Caco-2 (cell line): ENCODE measurements around the gene TMEM8B. TPM values are rescaled to one million over a fixed set of nuclear protein-coding genes. Genes with fewer than 3 reads are reported as not detected.

Experiments used
- BruUV-seq: library from RNA; stranded (reverse); fragments of 400-500 nt; replicated peaks from 2 replicates; lab custom pipeline; 2021; lab: Mats Ljungman, UMichigan
- CTCF ChIA-PET: fragments of 300-600 bp; sonication (Branson Sonifier 250); formaldehyde crosslinking; loops from one replicate; lab custom pipeline; 2022; ENCODE audit warnings: antibody characterized with exemption; lab: Charles Lee
- POLR2A ChIA-PET: fragments of 300-600 bp; sonication (Branson Sonifier 250); formaldehyde crosslinking; loops from one replicate; lab custom pipeline; 2022; ENCODE audit warnings: antibody characterized with exemption; lab: Charles Lee
- DNase-seq, 2 experiments: peaks; one replicate each; pipeline versions ENCODE4 v3.0.0 to v3.0.0-alpha.2; 2020 to 2022
- H3K27me3 ChIP-seq: replicated peaks from 2 replicates; pipeline ENCODE4 v1.6.0; 2011; ENCODE audit warnings: low read length; ENCODE audit not compliant: control insufficient read depth, insufficient read depth
- H3K36me3 ChIP-seq: 2 replicates; pipeline ENCODE4 v1.5.1; 2011; ENCODE audit warnings: low read length; ENCODE audit not compliant: control insufficient read depth, insufficient read depth
- H3K4me1 ChIP-seq: fragments of 250-450 bp; sonication (Bioruptor Pico); 2 replicates; pipeline ENCODE4 v1.5.1; 2020; ENCODE audit warnings: mild to moderate bottlenecking
- H3K4me3 ChIP-seq: 2 replicates; pipeline ENCODE4 v1.5.1; 2011; ENCODE audit warnings: low read depth, mild to moderate bottlenecking, control low read depth, low read length
- H3K9me3 ChIP-seq: fragments of 250-450 bp; sonication (Bioruptor Pico); 2 replicates; pipeline ENCODE4 v1.5.1; 2020; ENCODE audit warnings: mild to moderate bottlenecking, moderate library complexity
- H3K27ac Mint-ChIP-seq: one replicate; pipeline ENCODE4 v1.8.0; 2022; ENCODE audit warnings: mixed read lengths; ENCODE audit not compliant: unreplicated experiment
- H3K27me3 Mint-ChIP-seq: one replicate; pipeline ENCODE4 v1.8.0; 2022; ENCODE audit warnings: mixed read lengths; ENCODE audit not compliant: insufficient read depth, unreplicated experiment
- H3K36me3 Mint-ChIP-seq: one replicate; pipeline ENCODE4 v1.8.0; 2022; ENCODE audit warnings: mild to moderate bottlenecking, mixed read lengths; ENCODE audit not compliant: insufficient read depth, unreplicated experiment
- H3K4me1 Mint-ChIP-seq: one replicate; pipeline ENCODE4 v1.8.0; 2022; ENCODE audit warnings: low read depth, mixed read lengths; ENCODE audit not compliant: unreplicated experiment
- H3K4me3 Mint-ChIP-seq: one replicate; pipeline ENCODE4 v1.8.0; 2022; ENCODE audit warnings: mild to moderate bottlenecking, moderate library complexity, mixed read lengths; ENCODE audit not compliant: unreplicated experiment
- H3K9me3 Mint-ChIP-seq: one replicate; pipeline ENCODE4 v1.8.0; 2022; ENCODE audit warnings: mixed read lengths; ENCODE audit not compliant: unreplicated experiment
- intact Hi-C: fragments of 100-400 bp; cut with micrococcal nuclease; formaldehyde crosslinking; loops from one replicate; pipeline ENCODE4 v1.10.0; 2022; ENCODE audit not compliant: unreplicated experiment
- total RNA-seq: library from RNA; stranded (reverse); gene quantifications from 2 replicates; pipeline ENCODE4 v1.2.3, GENCODE V29; 2022
- TF ChIP-seq, protein P1 (sequence below), 2 experiments: fragments of 200-600 bp in 1 of 2; IDR thresholded peaks; 1 replicate in 1 of 2; 2 replicates in 1 of 2; pipeline versions ENCODE4 v1.5.1 to v1.8.0; 2011 to 2022; ENCODE audit warnings: antibody characterized with exemption in 1 of 2, control low read depth in 1 of 2, inconsistent platforms in 1 of 2, low read depth in 1 of 2, low read length in 1 of 2, mild to moderate bottlenecking in 1 of 2, moderate library complexity in 1 of 2; ENCODE audit not compliant: insufficient read depth in 1 of 2, severe bottlenecking in 1 of 2, unreplicated experiment in 1 of 2

The TMEM8B gene
- total RNA-seq, 1 experiment from 2014 or later = 4.9 TPM

GRCh38 chr9:35808433-35808832 lies 20.6 kb upstream of the TMEM8B start:
- CTCF ChIA-PET = no interaction called here
- peaks cover 26% of the 10 kb centered on the region for H3K36me3 Mint-ChIP-seq
- Histone ChIP-seq H3K4me1 (peaks cover 12% of the 10 kb centered on the region), H3K27me3 (no peaks in the 10 kb centered on the region), H3K9me3 (no peaks in the 10 kb centered on the region), H3K4me3 (no peak overlapping the region), H3K36me3 (no peaks in the 10 kb centered on the region)
- TF ChIP-seq, protein P1, sequence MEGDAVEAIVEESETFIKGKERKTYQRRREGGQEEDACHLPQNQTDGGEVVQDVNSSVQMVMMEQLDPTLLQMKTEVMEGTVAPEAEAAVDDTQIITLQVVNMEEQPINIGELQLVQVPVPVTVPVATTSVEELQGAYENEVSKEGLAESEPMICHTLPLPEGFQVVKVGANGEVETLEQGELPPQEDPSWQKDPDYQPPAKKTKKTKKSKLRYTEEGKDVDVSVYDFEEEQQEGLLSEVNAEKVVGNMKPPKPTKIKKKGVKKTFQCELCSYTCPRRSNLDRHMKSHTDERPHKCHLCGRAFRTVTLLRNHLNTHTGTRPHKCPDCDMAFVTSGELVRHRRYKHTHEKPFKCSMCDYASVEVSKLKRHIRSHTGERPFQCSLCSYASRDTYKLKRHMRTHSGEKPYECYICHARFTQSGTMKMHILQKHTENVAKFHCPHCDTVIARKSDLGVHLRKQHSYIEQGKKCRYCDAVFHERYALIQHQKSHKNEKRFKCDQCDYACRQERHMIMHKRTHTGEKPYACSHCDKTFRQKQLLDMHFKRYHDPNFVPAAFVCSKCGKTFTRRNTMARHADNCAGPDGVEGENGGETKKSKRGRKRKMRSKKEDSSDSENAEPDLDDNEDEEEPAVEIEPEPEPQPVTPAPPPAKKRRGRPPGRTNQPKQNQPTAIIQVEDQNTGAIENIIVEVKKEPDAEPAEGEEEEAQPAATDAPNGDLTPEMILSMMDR (IDR thresholded peaks at IDR 0.05; ENCODE audit: insufficient read depth in 1 of 2, low read depth in 1 of 2, low read length in 1 of 2, severe bottlenecking in 1 of 2, unreplicated experiment in 1 of 2) = no peak
- peaks cover 5% of the 10 kb centered on the region for H3K4me1 Mint-ChIP-seq
- intact Hi-C loops = no loop called here
- POLR2A ChIA-PET = no interaction called here
- no peaks in the 10 kb centered on the region for H3K27me3 Mint-ChIP-seq
- no peaks in the 10 kb centered on the region for H3K9me3 Mint-ChIP-seq
- H3K27ac Mint-ChIP-seq = no peak overlapping the region
- no peak overlapping the region for H3K4me3 Mint-ChIP-seq
- BruUV-seq = no TSS peak
- no peak for DNase-seq

GRCh38 chr9:35810122-35810521 lies 18.9 kb upstream of the TMEM8B start:
- intact Hi-C loops = no loop called here
- no peak overlapping the region for H3K27ac Mint-ChIP-seq
- Histone ChIP-seq H3K36me3 (no peaks in the 10 kb centered on the region), H3K9me3 (no peaks in the 10 kb centered on the region), H3K4me3 (no peak overlapping the region), H3K27me3 (no peaks in the 10 kb centered on the region), H3K4me1 (peaks cover 20% of the 10 kb centered on the region)
- H3K9me3 Mint-ChIP-seq = no peaks in the 10 kb centered on the region
- H3K36me3 Mint-ChIP-seq = peaks cover 35% of the 10 kb centered on the region
- no peak for DNase-seq
- ChIA-PET CTCF (no interaction called here), POLR2A (no interaction called here)
- H3K27me3 Mint-ChIP-seq = no peaks in the 10 kb centered on the region
- H3K4me1 Mint-ChIP-seq = peaks cover 14% of the 10 kb centered on the region
- BruUV-seq = no TSS peak
- TF ChIP-seq, protein P1 (IDR thresholded peaks at IDR 0.05; ENCODE audit: insufficient read depth in 1 of 2, low read depth in 1 of 2, low read length in 1 of 2, severe bottlenecking in 1 of 2, unreplicated experiment in 1 of 2) = no peak
- H3K4me3 Mint-ChIP-seq = no peak overlapping the region

DNA sequence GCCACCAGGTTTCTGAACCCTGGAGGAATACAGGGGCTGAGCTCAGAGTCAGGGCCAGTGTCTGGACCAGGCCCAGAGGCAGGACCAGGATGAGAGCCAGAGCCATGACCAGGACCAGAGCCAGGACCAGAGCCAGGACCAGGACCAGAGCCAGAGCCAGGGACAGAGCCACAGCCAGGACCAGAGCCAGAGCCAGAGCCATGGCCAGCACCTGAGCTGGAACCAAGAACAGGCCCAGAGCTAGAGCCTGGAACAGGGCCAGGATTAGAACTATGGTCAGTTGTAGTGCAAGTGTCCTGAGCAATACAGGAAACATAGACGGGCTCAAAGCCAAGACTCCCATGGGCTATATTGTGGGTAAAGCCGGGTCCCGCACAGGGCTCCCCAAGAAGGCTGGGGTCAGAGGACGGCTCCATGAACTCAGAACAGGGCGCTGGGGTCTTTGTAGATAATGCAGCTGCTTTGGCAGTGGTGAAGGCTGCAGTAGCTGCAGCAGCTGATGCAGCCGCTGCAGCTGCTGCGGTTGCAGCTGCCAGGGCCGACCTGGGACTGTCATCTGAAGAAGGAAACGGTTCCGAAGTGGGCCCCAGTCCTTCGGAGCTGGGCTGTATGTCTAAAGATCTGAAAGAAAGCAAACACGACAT lies 17.5 kb upstream of the TMEM8B start:
- Histone ChIP-seq H3K9me3 (no peaks in the 10 kb centered on the region), H3K36me3 (no peaks in the 10 kb centered on the region), H3K4me3 (peak overlapping the region; percentile 26), H3K4me1 (peaks cover 20% of the 10 kb centered on the region), H3K27me3 (no peaks in the 10 kb centered on the region)
- no peak for DNase-seq
- peak overlapping the region; percentile 93 for H3K4me3 Mint-ChIP-seq
- intact Hi-C loops = no loop called here
- no peaks in the 10 kb centered on the region for H3K9me3 Mint-ChIP-seq
- no TSS peak for BruUV-seq
- H3K4me1 Mint-ChIP-seq = peaks cover 14% of the 10 kb centered on the region
- H3K36me3 Mint-ChIP-seq = peaks cover 30% of the 10 kb centered on the region
- TF ChIP-seq, protein P1 (IDR thresholded peaks at IDR 0.05; ENCODE audit: insufficient read depth in 1 of 2, low read depth in 1 of 2, low read length in 1 of 2, severe bottlenecking in 1 of 2, unreplicated experiment in 1 of 2) = no peak
- H3K27me3 Mint-ChIP-seq = no peaks in the 10 kb centered on the region
- ChIA-PET POLR2A (interaction anchor here (0.6 to 1.5 kb wide), 4 partner anchors 11 to 695 kb away, joined by 3 to 4 read pairs (median 4); no protein-coding TSS in a partner anchor), CTCF (interaction anchor here (1.0 to 4.6 kb wide), 4 partner anchors 13 to 55 kb away, joined by 3 to 77 read pairs (median 3); no protein-coding TSS in a partner anchor)
- H3K27ac Mint-ChIP-seq = peak overlapping the region; percentile 78
